Spleen (tissue), 11 donors: Measurements from ENCODE around the gene KCNQ1. TPM values are rescaled to one million over a fixed set of nuclear protein-coding genes. Genes with fewer than 3 reads are reported as not detected.

ENCODE experiments used
- DNase-seq: peaks from one replicate; pipeline ENCODE4 v3.0.0-alpha.2; 2020
- H3K27ac ChIP-seq, 8 donors: fragments of 200-600 bp; sonication (generic) in 7 of 8; 1 replicate in 4 of 8; 2 replicates in 4 of 8; pipeline versions ENCODE4 v1.5.0 to v1.8.0; 2016 to 2021; ENCODE audit warnings: inconsistent platforms in 4 of 8, mild to moderate bottlenecking in 4 of 8, moderate library complexity in 1 of 8
- H3K27me3 ChIP-seq, 7 donors: fragments of 200-600 bp; sonication (generic) in 6 of 7; replicated peaks in 1 of 7; 1 replicate in 4 of 7; 2 replicates in 3 of 7; pipeline versions ENCODE4 v1.5.0 to v1.8.0; 2016 to 2021; ENCODE audit warnings: inconsistent platforms in 3 of 7, mild to moderate bottlenecking in 1 of 7
- H3K36me3 ChIP-seq, 6 donors: fragments of 200-600 bp; sonication (generic) in 5 of 6; 1 replicate in 4 of 6; 2 replicates in 2 of 6; pipeline versions ENCODE4 v1.5.0 to v1.8.0; 2016 to 2021; ENCODE audit warnings: inconsistent platforms in 2 of 6
- H3K4me1 ChIP-seq, 6 donors: fragments of 200-600 bp; sonication (generic) in 5 of 6; 1 replicate in 3 of 6; 2 replicates in 3 of 6; pipeline versions ENCODE4 v1.5.0 to v1.8.0; 2016 to 2021; ENCODE audit warnings: inconsistent platforms in 3 of 6
- H3K4me3 ChIP-seq, 8 donors: fragments of 200-600 bp; sonication (generic) in 7 of 8; 1 replicate in 4 of 8; 2 replicates in 4 of 8; pipeline versions ENCODE4 v1.5.0 to v1.8.0; 2016 to 2021; ENCODE audit warnings: inconsistent platforms in 4 of 8, mild to moderate bottlenecking in 4 of 8, moderate library complexity in 2 of 8
- H3K9me3 ChIP-seq, 8 donors: fragments of 200-600 bp; sonication (generic) in 7 of 8; 1 replicate in 4 of 8; 2 replicates in 4 of 8; pipeline versions ENCODE4 v1.5.0 to v1.8.0; 2016 to 2021; ENCODE audit warnings: inconsistent platforms in 4 of 8
- POLR2A ChIP-seq, 3 donors: fragments of 450-650 bp; IDR thresholded peaks; one replicate each; pipeline ENCODE4 v1.5.1; 2017; ENCODE audit warnings: antibody characterized with exemption in 3 of 3, mild to moderate bottlenecking in 1 of 3
- POLR2AphosphoS5 ChIP-seq, 3 donors: sonication (generic); formaldehyde crosslinking; IDR thresholded peaks; one replicate each; pipeline ENCODE4 v1.5.1; 2017; ENCODE audit warnings: antibody characterized with exemption in 3 of 3
- WGBS, 5 donors: extraction: QIAGEN DNeasy Blood & Tissue Kit in 3 of 5; methylation state at CpG; one replicate each; pipeline versions ENCODE4 v1.1.5 to v1.1.7; 2013 to 2018; 5-methylcytosine and 5-hydroxymethylcytosine counted together
- intact Hi-C: fragments of 100-400 bp; cut with DNase I; formaldehyde crosslinking; loops from one replicate; pipeline ENCODE4 v1.15.0; 2023; ENCODE audit warnings: low total_unique reads
- polyA plus RNA-seq, 3 donors: library from polyadenylated mRNA; stranded (reverse); fragments of 200-250 nt; gene quantifications; one replicate each; pipeline ENCODE4 v1.2.1, GENCODE V29; 2013
- total RNA-seq, 7 donors: library from RNA; depleted of rRNA in 3 of 7; stranded (reverse); fragments of >200 nt in 3 of 7; fragmentation: NEBNext Ultra II Directional in 4 of 7; extraction: Animal tissue kit (Norgen Biotek cat#: 25700) in 4 of 7; gene quantifications; one replicate each; pipeline versions ENCODE4 v1.1.0 to v1.2.1, GENCODE V29; 2016 to 2021
- TF ChIP-seq, protein P1 (sequence below), 11 experiments: fragments of 200-600 bp in 7 of 11; fragments of 450-650 bp in 4 of 11; sonication (generic) in 4 of 11; IDR thresholded peaks in 8 of 11; conservative IDR thresholded peaks in 3 of 11; 1 replicate in 7 of 11; 2 replicates in 4 of 11; pipeline versions ENCODE4 v1.4.0 to v1.8.0; 2016 to 2021; ENCODE audit warnings: antibody characterized with exemption in 11 of 11, inconsistent platforms in 4 of 11, mild to moderate bottlenecking in 1 of 11
- donor health status: healthy with polysubstance abuse.
- donor health status: DM: no; HTN: no; CAD: no; lungs with moderate emphysema.
- donor health status: DM: no; HTN: no; CAD: no.
- donor health status: Bipolar disorder and iron deficiency.
- donor health status: healthy.
- donor health status: DM: no; HTN: no; CAD: no.
- donor health status: DM: yes; HTN: yes; CAD: no.

The KCNQ1 gene
- total and polyA plus RNA-seq, 10 donors = 3.3 to 21.6 (median 13.5) TPM

DNA sequence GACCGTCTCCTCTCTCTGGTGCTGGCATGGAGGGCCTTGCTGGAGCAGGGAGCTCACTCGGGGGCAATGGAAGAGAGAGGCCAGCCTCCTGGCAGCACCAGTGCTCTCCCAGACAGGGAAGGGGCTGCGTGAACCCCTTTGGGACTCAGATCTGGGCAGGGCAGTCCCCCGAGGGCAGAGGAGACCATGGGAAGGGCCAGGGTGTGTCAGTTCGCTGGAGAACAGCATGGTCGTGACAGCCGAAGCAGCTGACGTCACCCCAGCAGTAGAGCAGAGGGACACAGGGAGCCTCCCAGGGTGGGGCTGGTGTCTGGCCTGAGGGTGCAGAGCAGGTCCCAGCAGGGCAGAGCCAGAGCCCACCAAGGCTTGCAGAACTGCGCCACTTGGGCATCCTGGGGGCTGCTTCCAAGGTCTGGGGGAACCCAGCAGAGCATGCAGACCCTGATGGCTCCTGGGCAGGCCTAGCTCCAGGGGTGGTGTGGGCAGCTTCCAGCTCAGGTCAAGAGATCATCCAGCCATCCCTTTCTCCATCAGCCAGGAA, 326.0 kb downstream of the KCNQ1 start:
- no peaks in the 10 kb centered on the region for H3K4me1 ChIP-seq
- peak; percentile 60 for DNase-seq
- 88 to 99% (median 94%) methylated on average over 3 to 9 of the region's 9 CpGs for whole genome bisulfite sequencing, 5 donors
- peaks cover 0 to 45% (median 0%) of the 10 kb centered on the region in 6 donors for H3K36me3 ChIP-seq
- no peak for TF ChIP-seq POLR2A (IDR thresholded peaks at IDR 0.05)
- TF ChIP-seq, protein P1, sequence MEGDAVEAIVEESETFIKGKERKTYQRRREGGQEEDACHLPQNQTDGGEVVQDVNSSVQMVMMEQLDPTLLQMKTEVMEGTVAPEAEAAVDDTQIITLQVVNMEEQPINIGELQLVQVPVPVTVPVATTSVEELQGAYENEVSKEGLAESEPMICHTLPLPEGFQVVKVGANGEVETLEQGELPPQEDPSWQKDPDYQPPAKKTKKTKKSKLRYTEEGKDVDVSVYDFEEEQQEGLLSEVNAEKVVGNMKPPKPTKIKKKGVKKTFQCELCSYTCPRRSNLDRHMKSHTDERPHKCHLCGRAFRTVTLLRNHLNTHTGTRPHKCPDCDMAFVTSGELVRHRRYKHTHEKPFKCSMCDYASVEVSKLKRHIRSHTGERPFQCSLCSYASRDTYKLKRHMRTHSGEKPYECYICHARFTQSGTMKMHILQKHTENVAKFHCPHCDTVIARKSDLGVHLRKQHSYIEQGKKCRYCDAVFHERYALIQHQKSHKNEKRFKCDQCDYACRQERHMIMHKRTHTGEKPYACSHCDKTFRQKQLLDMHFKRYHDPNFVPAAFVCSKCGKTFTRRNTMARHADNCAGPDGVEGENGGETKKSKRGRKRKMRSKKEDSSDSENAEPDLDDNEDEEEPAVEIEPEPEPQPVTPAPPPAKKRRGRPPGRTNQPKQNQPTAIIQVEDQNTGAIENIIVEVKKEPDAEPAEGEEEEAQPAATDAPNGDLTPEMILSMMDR (IDR thresholded peaks at IDR 0.05 in 8 of 11, conservative IDR thresholded peaks at IDR 0.05 in 3 of 11) = no peak
- TF ChIP-seq POLR2AphosphoS5 (IDR thresholded peaks at IDR 0.05) = no peak
- no peak overlapping the region for H3K4me3 ChIP-seq
- H3K27ac ChIP-seq = no peak overlapping the region
- H3K9me3 ChIP-seq = no peaks in the 10 kb centered on the region
- H3K27me3 ChIP-seq = no peaks in the 10 kb centered on the region
- intact Hi-C loops = no loop called here

DNA sequence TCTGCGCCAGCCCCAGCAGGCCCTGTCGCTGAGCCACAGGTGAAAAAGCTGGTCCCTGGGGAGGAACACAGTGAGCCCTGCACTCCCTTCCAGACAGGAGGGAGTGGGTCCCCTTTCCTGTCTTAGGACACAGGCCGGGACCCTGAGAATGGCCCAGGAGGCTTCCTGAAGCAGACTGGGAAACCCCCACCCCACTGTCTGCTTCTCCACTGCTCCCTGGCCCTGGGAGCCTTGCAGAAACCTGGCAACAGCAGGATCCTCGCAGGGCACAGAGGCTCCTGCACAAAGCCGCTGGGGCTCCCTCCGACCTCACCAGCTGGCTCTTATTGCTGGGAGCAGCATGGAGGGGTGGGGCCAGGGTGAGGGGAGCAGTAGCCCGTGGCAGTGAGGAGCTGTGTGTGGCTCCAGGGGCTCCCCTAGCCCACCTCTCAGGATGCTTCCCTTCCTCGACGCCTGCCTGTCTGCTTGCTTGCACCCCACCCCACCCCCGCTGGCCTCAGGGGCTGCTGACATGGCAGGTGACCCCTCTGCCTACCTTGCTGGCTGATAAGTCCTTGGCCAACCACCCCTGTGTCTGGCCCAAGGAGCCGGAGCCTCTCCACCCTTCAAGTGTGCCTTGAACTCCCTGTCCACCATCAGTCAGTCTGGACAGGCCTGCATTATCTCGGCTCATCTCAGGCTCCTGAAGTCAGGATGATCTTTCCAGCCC, 327.1 kb downstream of the KCNQ1 start:
- Histone ChIP-seq H3K9me3 (no peaks in the 10 kb centered on the region), H3K36me3 (peaks cover 0 to 50% (median 0%) of the 10 kb centered on the region in 6 donors), H3K27ac (no peak overlapping the region), H3K4me3 (no peak overlapping the region), H3K27me3 (no peaks in the 10 kb centered on the region), H3K4me1 (no peaks in the 10 kb centered on the region)
- intact Hi-C loops = no loop called here
- TF ChIP-seq POLR2A (IDR thresholded peaks at IDR 0.05) (no peak), POLR2AphosphoS5 (IDR thresholded peaks at IDR 0.05) (no peak)
- TF ChIP-seq, protein P1 (IDR thresholded peaks at IDR 0.05 in 8 of 11, conservative IDR thresholded peaks at IDR 0.05 in 3 of 11) = no peak
- 77 to 94% (median 89%) methylated on average over 5 to 12 of the region's 12 CpGs for WGBS, 5 donors
- peak; percentile 41 for DNase-seq

DNA sequence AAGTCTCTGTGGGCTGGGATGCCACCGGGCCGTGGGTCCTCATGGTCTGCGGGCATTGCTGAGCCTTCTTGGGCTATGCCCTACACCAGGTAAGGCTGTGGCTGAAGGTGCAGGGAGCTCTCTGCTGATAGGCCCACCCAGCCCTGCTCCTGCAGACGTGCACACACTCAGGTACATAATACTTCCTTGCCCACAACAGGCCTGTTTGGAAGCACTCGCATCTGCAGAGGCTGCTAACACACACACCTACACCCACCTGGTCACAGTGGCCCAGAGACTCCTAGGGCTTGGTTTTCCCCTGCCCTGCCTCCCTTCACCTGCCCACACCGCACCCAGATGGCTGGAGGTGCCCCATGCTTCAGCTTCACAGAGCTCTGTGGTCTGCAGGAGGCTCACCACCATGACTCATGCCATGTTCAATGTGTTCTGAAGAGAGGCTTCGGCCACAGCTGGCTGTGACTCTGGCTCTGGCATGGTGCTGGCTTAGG, 327.8 kb downstream of the KCNQ1 start:
- DNase-seq = peak; percentile 60
- intact Hi-C loops = no loop called here
- Histone ChIP-seq H3K36me3 (peaks cover 0 to 50% (median 0%) of the 10 kb centered on the region in 6 donors), H3K27ac (no peak overlapping the region), H3K9me3 (no peaks in the 10 kb centered on the region), H3K27me3 (no peaks in the 10 kb centered on the region), H3K4me3 (no peak overlapping the region), H3K4me1 (peaks cover 0 to 3% (median under 1%) of the 10 kb centered on the region in 6 donors)
- WGBS, 5 donors = 58 to 82% (median 73%) methylated on average over 5 to 7 of the region's 7 CpGs
- TF ChIP-seq, protein P1 (IDR thresholded peaks at IDR 0.05 in 8 of 11, conservative IDR thresholded peaks at IDR 0.05 in 3 of 11) = no peak
- TF ChIP-seq POLR2A (IDR thresholded peaks at IDR 0.05) = no peak
- TF ChIP-seq POLR2AphosphoS5 (IDR thresholded peaks at IDR 0.05) = no peak
